ENCODE results near the gene BCL6B. TPM values are rescaled to one million over a fixed set of nuclear protein-coding genes. Genes with fewer than 3 reads are reported as not detected.

BCL6B gene
- total RNA-seq, 2 experiments from 2014 or later: 1.2 to 2.4 TPM

GRCh38 chr17:7064261-7064660 lies 41.4 kb downstream of the BCL6B start:
- H3K27me3 Mint-ChIP-seq: peaks cover 10% of the 10 kb centered on the region
- no peaks in the 10 kb centered on the region for H3K36me3 Mint-ChIP-seq (ENCODE audit: low read depth)
- TF ChIP-seq CTCF (IDR thresholded peaks at IDR 0.05): no peak
- intact Hi-C loops (cut with micrococcal nuclease): no loop called here
- DNase-seq: no peak
- H3K9me3 Mint-ChIP-seq: peaks cover 14% of the 10 kb centered on the region
- no peak for ATAC-seq
- ChIA-PET POLR2A (no interaction called here), CTCF (interaction anchor here (1.1 kb wide), 1 partner anchor 12 kb away, joined by 6 read pairs; no protein-coding TSS in a partner anchor)
- H3K4me1 Mint-ChIP-seq (ENCODE audit: low read depth): peaks cover 12% of the 10 kb centered on the region
- no peak overlapping the region for H3K27ac Mint-ChIP-seq
- no peak overlapping the region for H3K4me3 Mint-ChIP-seq

DNA sequence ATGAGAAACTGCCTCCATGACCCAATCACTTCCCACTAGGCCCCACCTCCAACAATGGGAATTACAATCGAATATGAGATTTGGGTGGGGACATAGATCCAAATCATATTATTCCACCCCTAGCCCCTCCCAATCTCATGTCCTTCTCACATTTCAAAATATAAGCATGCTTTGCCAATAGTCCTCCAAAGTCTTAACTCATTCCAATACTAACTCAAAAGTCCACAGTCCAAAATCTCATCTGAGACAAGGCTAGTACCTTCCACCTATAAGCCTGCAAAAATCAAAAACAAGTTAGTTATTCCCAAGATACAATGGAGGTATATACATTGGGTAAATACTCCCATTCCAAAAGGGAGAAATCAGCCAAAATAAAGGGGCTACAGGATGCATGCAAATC lies 44.3 kb downstream of the BCL6B start:
- H3K27me3 Mint-ChIP-seq: peaks cover 8% of the 10 kb centered on the region
- peaks cover 14% of the 10 kb centered on the region for H3K9me3 Mint-ChIP-seq
- no peaks in the 10 kb centered on the region for H3K4me1 Mint-ChIP-seq (ENCODE audit: low read depth)
- CTCF ChIA-PET: interaction anchor here (0.6 kb wide), 1 partner anchor 15 kb away, joined by 3 read pairs; no protein-coding TSS in a partner anchor
- DNase-seq (no peak), ATAC-seq (no peak)
- H3K36me3 Mint-ChIP-seq (ENCODE audit: low read depth): no peaks in the 10 kb centered on the region
- H3K4me3 Mint-ChIP-seq: no peak overlapping the region
- no peak for TF ChIP-seq CTCF (IDR thresholded peaks at IDR 0.05)
- H3K27ac Mint-ChIP-seq: no peak overlapping the region
- intact Hi-C loops (cut with micrococcal nuclease): no loop called here
- POLR2A ChIA-PET: no interaction called here

DNA sequence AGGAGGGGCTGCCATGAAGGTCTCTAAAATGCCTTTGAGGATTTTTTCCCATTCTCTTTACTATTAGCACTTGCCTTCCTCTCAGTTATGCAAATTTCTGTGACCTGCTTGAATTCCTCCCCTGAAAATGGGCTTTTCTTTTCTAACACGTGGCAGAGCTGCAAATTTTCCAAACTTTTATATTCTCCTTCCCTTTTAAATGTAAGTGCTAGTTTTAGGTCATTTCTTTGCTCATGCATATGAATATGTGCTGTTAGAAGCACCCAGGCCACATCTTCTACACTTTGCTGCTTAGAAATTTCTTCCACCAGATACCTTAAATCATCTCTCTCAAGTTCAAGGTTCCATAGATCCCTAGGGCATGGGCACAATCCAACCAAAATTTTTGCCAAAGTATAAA lies 45.4 kb downstream of the BCL6B start:
- intact Hi-C loops (cut with micrococcal nuclease): no loop called here
- CTCF ChIA-PET: no interaction called here
- ATAC-seq: no peak

GRCh38 chr17:7070712-7071111 lies 47.9 kb downstream of the BCL6B start:
- Mint-ChIP-seq H3K36me3 (ENCODE audit: low read depth) (no peaks in the 10 kb centered on the region), H3K27me3 (no peaks in the 10 kb centered on the region), H3K9me3 (peaks cover 14% of the 10 kb centered on the region), H3K4me1 (ENCODE audit: low read depth) (no peaks in the 10 kb centered on the region), H3K27ac (no peak overlapping the region), H3K4me3 (no peak overlapping the region)
- intact Hi-C loops (cut with micrococcal nuclease): no loop called here
- no peak for TF ChIP-seq CTCF (IDR thresholded peaks at IDR 0.05)
- ChIA-PET CTCF (interaction anchor here (0.6 kb wide), 1 partner anchor 66 kb away, joined by 3 read pairs; no protein-coding TSS in a partner anchor), POLR2A (interaction anchor here (0.6 kb wide), 1 partner anchor 136 kb away, joined by 3 read pairs; no protein-coding TSS in a partner anchor)
- no peak for ATAC-seq
- no peak for DNase-seq

More for the DNA sequence above, 45.4 kb downstream of the BCL6B start:
- Mint-ChIP-seq H3K27me3 (peaks cover 6% of the 10 kb centered on the region), H3K27ac (no peak overlapping the region), H3K36me3 (ENCODE audit: low read depth) (no peaks in the 10 kb centered on the region), H3K9me3 (peaks cover 14% of the 10 kb centered on the region), H3K4me3 (no peak overlapping the region), H3K4me1 (ENCODE audit: low read depth) (no peaks in the 10 kb centered on the region)
- TF ChIP-seq CTCF (IDR thresholded peaks at IDR 0.05): no peak
- DNase-seq: no peak
- POLR2A ChIA-PET: no interaction called here

DNA sequence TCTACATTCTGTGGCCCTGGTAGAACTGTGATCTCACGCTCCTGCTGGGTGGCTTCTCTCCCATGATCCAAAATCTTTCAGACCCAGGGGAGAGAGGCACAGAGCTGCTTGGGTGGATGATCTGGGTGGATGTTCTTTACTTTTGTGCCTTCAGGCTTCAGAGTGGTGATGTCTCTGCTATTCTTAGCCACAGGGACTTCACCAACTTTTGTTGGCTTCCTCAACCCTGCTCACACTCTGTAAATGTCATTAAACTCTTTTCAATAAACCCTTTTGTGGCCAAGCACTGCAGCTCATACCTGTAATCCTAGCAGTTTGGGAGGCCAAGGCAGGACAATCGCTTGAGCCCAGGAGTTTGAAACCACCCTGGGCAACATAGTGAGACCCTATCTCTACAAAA lies 49.6 kb downstream of the BCL6B start:
- DNase-seq: no peak
- CTCF ChIA-PET: interaction anchor here (1.2 to 1.8 kb wide), 2 partner anchors 20 to 64 kb away, joined by 4 to 8 read pairs; no protein-coding TSS in a partner anchor
- no peak for ATAC-seq
- peaks cover 12% of the 10 kb centered on the region for H3K9me3 Mint-ChIP-seq
- H3K36me3 Mint-ChIP-seq (ENCODE audit: low read depth): no peaks in the 10 kb centered on the region
- no peak overlapping the region for H3K4me3 Mint-ChIP-seq
- intact Hi-C loops (cut with micrococcal nuclease): no loop called here
- no peak for TF ChIP-seq CTCF (IDR thresholded peaks at IDR 0.05)
- POLR2A ChIA-PET: no interaction called here
- no peaks in the 10 kb centered on the region for H3K27me3 Mint-ChIP-seq
- no peaks in the 10 kb centered on the region for H3K4me1 Mint-ChIP-seq (ENCODE audit: low read depth)
- no peak overlapping the region for H3K27ac Mint-ChIP-seq
